Activated naive CD8-positive, alpha-beta T cell treated with anti-CD3 and anti-CD28 coated beads, Interleukin-2, amount 50 U/mL, for 24 hours (primary cell): Measurements from ENCODE around the gene BMPER.

Experiments used
- ATAC-seq: fragments of 150-1000 bp; cut with Tn5 transposase; one replicate; pipeline ENCODE4 v1.10.0; 2021
- DNase-seq: peaks from one replicate; pipeline ENCODE4 v3.0.0; 2021
- H3K27ac Mint-ChIP-seq: one replicate; pipeline ENCODE4 v1.8.0; 2021; ENCODE audit warnings: mild to moderate bottlenecking, mixed read lengths
- H3K27me3 Mint-ChIP-seq: one replicate; pipeline ENCODE4 v1.8.0; 2021; ENCODE audit warnings: mixed read lengths
- H3K36me3 Mint-ChIP-seq: one replicate; pipeline ENCODE4 v1.8.0; 2021; ENCODE audit warnings: low read depth, mixed read lengths
- H3K4me1 Mint-ChIP-seq: one replicate; pipeline ENCODE4 v1.8.0; 2021; ENCODE audit warnings: mixed read lengths
- H3K4me3 Mint-ChIP-seq: one replicate; pipeline ENCODE4 v1.8.0; 2021; ENCODE audit warnings: mild to moderate bottlenecking, moderate library complexity, mixed read lengths
- H3K9me3 Mint-ChIP-seq: one replicate; pipeline ENCODE4 v1.8.0; 2021; ENCODE audit warnings: mixed read lengths

BMPER gene

GRCh38 chr7:33952824-33953223 lies 47.5 kb downstream of the BMPER start:
- Mint-ChIP-seq H3K4me3 (no peak overlapping the region), H3K27ac (no peak overlapping the region), H3K36me3 (no peaks in the 10 kb centered on the region), H3K27me3 (peaks cover 5% of the 10 kb centered on the region), H3K4me1 (no peaks in the 10 kb centered on the region), H3K9me3 (no peaks in the 10 kb centered on the region)
- ATAC-seq (no peak), DNase-seq (no peak)

DNA sequence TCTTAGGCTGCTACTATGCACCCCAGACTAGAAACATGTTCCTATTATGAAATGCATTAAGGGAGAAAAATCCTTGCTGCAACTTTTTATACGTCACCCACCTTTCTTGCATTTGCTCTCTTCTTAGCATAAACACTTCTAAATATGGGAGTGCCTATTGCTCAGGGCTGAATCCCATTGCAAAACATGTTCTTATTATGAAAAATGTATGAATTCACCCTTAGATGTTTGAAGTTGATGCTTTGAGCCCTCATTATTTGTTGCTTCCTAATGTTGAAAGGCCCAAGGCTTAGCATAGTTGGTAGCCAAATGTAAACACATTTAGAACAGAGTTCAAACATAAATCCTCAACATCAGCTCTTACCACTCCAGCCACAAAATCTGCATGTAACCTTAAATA lies 52.8 kb downstream of the BMPER start:
- Mint-ChIP-seq H3K4me1 (no peaks in the 10 kb centered on the region), H3K4me3 (no peak overlapping the region), H3K9me3 (no peaks in the 10 kb centered on the region), H3K36me3 (no peaks in the 10 kb centered on the region), H3K27me3 (no peaks in the 10 kb centered on the region), H3K27ac (no peak overlapping the region)
- ATAC-seq (no peak), DNase-seq (no peak)

DNA sequence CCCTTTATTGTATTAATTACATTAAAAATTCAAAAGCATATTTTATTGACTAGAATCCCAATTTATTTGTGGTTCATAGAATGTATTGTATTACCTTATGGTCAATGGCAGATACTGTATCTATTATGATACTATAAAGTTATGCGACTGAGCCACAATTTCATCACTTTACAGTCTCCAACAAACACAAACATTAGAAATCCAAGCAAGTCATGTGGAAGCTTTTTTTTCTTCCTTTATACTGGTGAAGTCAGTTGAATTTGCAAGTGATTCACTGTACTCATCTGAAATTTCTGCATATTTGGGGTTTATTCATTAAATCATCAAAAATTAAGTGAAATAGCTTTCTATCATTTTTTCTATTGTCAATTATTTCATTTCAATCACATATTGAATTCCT lies 54.3 kb downstream of the BMPER start:
- no peak overlapping the region for H3K4me3 Mint-ChIP-seq
- no peaks in the 10 kb centered on the region for H3K36me3 Mint-ChIP-seq
- no peak for ATAC-seq
- peaks cover 3% of the 10 kb centered on the region for H3K27me3 Mint-ChIP-seq
- DNase-seq = no peak
- no peak overlapping the region for H3K27ac Mint-ChIP-seq
- no peaks in the 10 kb centered on the region for H3K4me1 Mint-ChIP-seq
- no peaks in the 10 kb centered on the region for H3K9me3 Mint-ChIP-seq

DNA sequence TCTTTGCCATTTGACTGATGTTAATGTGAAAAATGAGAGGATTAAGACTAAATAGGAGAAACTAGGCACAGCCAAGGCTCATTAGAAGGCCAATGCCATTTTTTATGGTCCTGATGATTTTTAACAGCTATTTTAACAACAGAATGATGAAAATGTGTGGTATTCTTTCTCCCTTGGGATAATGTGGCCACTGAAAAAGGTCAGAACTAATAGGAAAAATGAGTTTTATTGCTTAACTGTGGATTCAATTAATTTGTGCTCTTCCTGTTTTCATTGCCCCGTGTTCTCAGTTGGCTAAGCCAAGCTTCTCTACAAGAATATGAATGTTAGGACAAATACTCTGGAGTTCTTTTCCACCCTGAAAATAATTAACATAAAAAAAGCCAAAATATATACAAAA lies 56.6 kb downstream of the BMPER start:
- no peak for DNase-seq
- no peak for ATAC-seq
- Mint-ChIP-seq H3K27ac (no peak overlapping the region), H3K27me3 (peaks cover 3% of the 10 kb centered on the region), H3K4me3 (no peak overlapping the region), H3K36me3 (no peaks in the 10 kb centered on the region), H3K9me3 (no peaks in the 10 kb centered on the region), H3K4me1 (no peaks in the 10 kb centered on the region)

DNA sequence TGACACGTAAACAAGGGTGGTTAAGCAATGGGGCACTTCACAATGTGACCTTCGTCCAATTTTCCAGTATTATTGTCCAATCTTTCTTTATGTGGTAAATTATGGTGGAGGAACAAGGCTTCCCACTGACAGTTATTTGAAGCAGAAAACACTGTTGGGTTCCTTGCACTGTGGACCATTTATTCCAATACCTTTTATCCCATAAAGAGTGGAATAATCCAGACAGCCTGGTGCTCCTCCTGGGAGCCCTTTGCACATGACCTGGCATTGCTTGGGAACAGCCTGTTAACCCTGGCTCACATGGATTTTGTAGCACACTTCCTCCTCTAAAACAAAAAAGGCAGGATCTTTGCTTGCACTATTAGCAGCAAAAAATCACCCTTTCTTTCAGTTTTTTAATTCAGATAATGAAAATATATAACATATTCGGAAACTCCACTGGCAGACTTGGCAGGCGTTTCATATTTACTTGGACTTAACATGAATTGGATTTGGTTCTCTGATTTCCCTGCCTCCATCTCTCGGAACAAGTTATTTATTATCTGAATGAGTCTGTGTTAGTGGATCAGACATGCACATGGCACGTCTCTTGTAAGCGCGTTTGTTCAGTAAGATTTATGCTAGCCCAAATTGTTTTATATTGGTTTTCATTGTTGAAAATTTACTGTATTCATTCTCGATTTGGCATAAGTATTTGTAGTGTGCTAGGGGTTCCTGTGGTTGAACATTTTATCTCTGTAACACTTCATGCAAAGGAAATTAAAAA lies 59.3 kb downstream of the BMPER start:
- no peaks in the 10 kb centered on the region for H3K36me3 Mint-ChIP-seq
- DNase-seq = no peak
- H3K9me3 Mint-ChIP-seq = no peaks in the 10 kb centered on the region
- peaks cover 3% of the 10 kb centered on the region for H3K27me3 Mint-ChIP-seq
- no peak overlapping the region for H3K4me3 Mint-ChIP-seq
- H3K4me1 Mint-ChIP-seq = no peaks in the 10 kb centered on the region
- no peak overlapping the region for H3K27ac Mint-ChIP-seq
- ATAC-seq = no peak

GRCh38 chr7:33965183-33965744 lies 59.9 kb downstream of the BMPER start:
- no peak overlapping the region for H3K27ac Mint-ChIP-seq
- H3K36me3 Mint-ChIP-seq = no peaks in the 10 kb centered on the region
- ATAC-seq = no peak
- H3K4me1 Mint-ChIP-seq = no peaks in the 10 kb centered on the region
- H3K9me3 Mint-ChIP-seq = no peaks in the 10 kb centered on the region
- H3K4me3 Mint-ChIP-seq = no peak overlapping the region
- DNase-seq = no peak
- H3K27me3 Mint-ChIP-seq = peaks cover 3% of the 10 kb centered on the region

GRCh38 chr7:33968591-33968990 lies 63.3 kb downstream of the BMPER start:
- Mint-ChIP-seq H3K4me1 (no peaks in the 10 kb centered on the region), H3K36me3 (no peaks in the 10 kb centered on the region), H3K4me3 (no peak overlapping the region), H3K27me3 (peaks cover 3% of the 10 kb centered on the region), H3K9me3 (no peaks in the 10 kb centered on the region), H3K27ac (no peak overlapping the region)
- DNase-seq = no peak
- no peak for ATAC-seq

DNA sequence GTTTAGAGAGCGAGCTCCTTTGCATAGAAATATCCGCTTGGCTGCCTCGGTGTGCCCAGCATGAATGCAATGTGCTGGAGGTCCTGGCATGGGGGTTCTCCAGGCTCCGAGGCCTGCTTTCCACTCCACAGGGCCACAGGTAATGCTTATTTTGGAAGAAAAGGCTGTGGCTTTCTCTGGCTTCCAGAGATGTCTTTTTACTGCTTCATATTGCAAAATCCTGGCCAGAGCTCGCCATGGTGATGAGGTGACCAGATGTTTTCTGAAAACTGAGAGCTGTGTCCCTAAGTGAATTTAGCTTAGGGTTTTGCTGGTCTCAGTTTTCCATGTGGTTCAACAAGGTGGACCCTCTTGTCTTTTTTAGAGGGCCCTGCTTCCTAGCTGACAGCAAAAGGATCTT lies 65.2 kb downstream of the BMPER start:
- H3K27me3 Mint-ChIP-seq = no peaks in the 10 kb centered on the region
- DNase-seq = no peak
- no peak overlapping the region for H3K27ac Mint-ChIP-seq
- H3K4me3 Mint-ChIP-seq = no peak overlapping the region
- no peaks in the 10 kb centered on the region for H3K4me1 Mint-ChIP-seq
- H3K36me3 Mint-ChIP-seq = no peaks in the 10 kb centered on the region
- ATAC-seq = no peak
- H3K9me3 Mint-ChIP-seq = no peaks in the 10 kb centered on the region

- Mint-ChIP-seq H3K4me3 (no peak overlapping the region), H3K27ac (no peak overlapping the region), H3K9me3 (no peaks in the 10 kb centered on the region), H3K27me3 (no peaks in the 10 kb centered on the region), H3K36me3 (no peaks in the 10 kb centered on the region), H3K4me1 (no peaks in the 10 kb centered on the region)
- DNase-seq = no peak
- ATAC-seq = no peak
Observed at GRCh38 chr7:33971106-33971505, 65.8 kb downstream of the BMPER start.

GRCh38 chr7:33973231-33974015 lies 68.1 kb downstream of the BMPER start:
- no peaks in the 10 kb centered on the region for H3K9me3 Mint-ChIP-seq
- H3K27ac Mint-ChIP-seq = no peak overlapping the region
- H3K36me3 Mint-ChIP-seq = no peaks in the 10 kb centered on the region
- ATAC-seq = no peak
- DNase-seq = no peak
- no peak overlapping the region for H3K4me3 Mint-ChIP-seq
- H3K27me3 Mint-ChIP-seq = no peaks in the 10 kb centered on the region
- no peaks in the 10 kb centered on the region for H3K4me1 Mint-ChIP-seq

- no peak overlapping the region for H3K4me3 Mint-ChIP-seq
- ATAC-seq = no peak
- no peak for DNase-seq
- no peaks in the 10 kb centered on the region for H3K4me1 Mint-ChIP-seq
- no peak overlapping the region for H3K27ac Mint-ChIP-seq
- H3K9me3 Mint-ChIP-seq = no peaks in the 10 kb centered on the region
- H3K27me3 Mint-ChIP-seq = peaks cover 2% of the 10 kb centered on the region
- no peaks in the 10 kb centered on the region for H3K36me3 Mint-ChIP-seq
Observed at GRCh38 chr7:33979300-33979806, 74.0 kb downstream of the BMPER start.

DNA sequence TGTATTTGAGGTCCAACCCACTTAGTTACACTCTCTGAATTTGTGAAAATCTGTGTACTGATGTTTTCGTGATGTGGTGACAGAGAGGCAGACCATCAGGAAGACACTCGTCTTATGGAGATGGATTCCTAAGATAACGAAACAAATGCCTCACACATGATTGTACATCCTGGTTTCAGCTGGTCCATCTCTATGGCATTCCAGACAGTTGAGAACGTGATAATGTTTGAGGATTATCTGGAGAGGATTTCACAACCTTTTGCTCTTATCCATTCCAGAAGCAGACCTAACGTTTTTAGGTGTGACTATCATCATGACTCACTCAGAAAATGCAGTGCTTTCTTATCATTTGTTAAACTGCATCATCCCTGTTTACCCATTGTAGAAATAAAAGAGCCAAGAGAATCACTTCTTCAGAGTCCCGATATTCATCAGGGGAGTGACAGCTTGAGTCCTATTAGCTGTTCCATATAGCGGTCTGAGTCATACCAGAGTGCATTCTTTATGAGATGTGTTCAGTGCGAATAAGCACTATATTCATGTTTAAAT lies 74.5 kb downstream of the BMPER start:
- H3K27ac Mint-ChIP-seq = no peak overlapping the region
- no peaks in the 10 kb centered on the region for H3K4me1 Mint-ChIP-seq
- H3K4me3 Mint-ChIP-seq = no peak overlapping the region
- H3K9me3 Mint-ChIP-seq = no peaks in the 10 kb centered on the region
- DNase-seq (no peak), ATAC-seq (no peak)
- peaks cover 2% of the 10 kb centered on the region for H3K27me3 Mint-ChIP-seq
- H3K36me3 Mint-ChIP-seq = no peaks in the 10 kb centered on the region

- Mint-ChIP-seq H3K4me3 (no peak overlapping the region), H3K27ac (no peak overlapping the region), H3K27me3 (peaks cover 4% of the 10 kb centered on the region), H3K36me3 (no peaks in the 10 kb centered on the region), H3K9me3 (no peaks in the 10 kb centered on the region), H3K4me1 (no peaks in the 10 kb centered on the region)
- DNase-seq (no peak), ATAC-seq (no peak)
Observed at GRCh38 chr7:33981226-33981625, 75.9 kb downstream of the BMPER start.

DNA sequence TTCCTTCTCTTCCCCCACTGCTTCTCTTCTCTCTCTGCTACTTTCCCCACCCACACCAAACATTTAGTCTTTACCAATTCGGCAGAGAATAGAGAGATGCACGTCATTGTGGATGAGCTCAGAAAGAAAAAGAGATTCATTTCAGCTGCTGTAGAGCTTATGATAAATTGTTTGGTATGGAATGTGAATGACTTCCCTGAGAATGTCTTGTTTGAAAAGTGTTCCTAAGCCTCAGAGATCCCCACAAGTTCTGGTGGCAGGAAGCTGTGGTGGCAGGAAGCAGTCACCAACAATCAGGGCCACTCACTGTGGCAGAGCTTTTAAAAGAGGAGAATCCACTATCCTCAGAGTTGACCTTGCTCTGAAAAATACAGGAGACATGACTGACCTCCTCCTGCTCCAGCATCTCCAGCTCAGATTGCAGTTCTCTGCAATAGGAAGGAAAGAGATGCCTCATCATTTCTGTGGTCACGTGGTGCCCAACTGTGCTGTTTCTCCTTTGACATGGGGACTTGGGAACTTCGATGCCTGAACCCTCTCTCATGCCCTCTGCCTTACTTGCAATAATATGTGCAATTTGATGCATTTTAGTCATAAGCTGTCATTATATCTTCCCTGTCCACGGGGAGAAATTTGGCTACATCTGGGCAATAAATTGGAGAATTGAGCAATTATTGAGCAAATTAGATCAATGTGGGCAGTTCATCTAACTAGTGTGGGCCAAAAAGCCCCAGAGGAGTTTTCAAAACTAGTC lies 76.5 kb downstream of the BMPER start:
- H3K4me1 Mint-ChIP-seq = no peaks in the 10 kb centered on the region
- no peaks in the 10 kb centered on the region for H3K36me3 Mint-ChIP-seq
- DNase-seq (no peak), ATAC-seq (no peak)
- H3K9me3 Mint-ChIP-seq = no peaks in the 10 kb centered on the region
- no peak overlapping the region for H3K27ac Mint-ChIP-seq
- H3K27me3 Mint-ChIP-seq = peaks cover 4% of the 10 kb centered on the region
- H3K4me3 Mint-ChIP-seq = no peak overlapping the region
